ENCODE measurements around the gene GRIN1. TPM values are rescaled to one million over a fixed set of nuclear protein-coding genes. Genes with fewer than 3 reads are reported as not detected.
A peak's percentile ranks its signal among the peaks of the same experiment; 100 is the strongest.

The GRIN1 gene
- total and polyA plus RNA-seq, 2 of the 8 experiments (the other 6 are each of a cell fraction or from before 2014, with no cell fraction given) = 0.48 to 2.1 TPM

- H2AFZ ChIP-seq (ENCODE audit: low read length) = no peak overlapping the region
- H3K56ac ChIP-seq (replicated peaks; ENCODE audit: insufficient read length, low read depth, low read length) = no peak overlapping the region
- H3K79me2 ChIP-seq (ENCODE audit: control insufficient read depth in 1 of 2, insufficient read depth in 2 of 2, low read length in 2 of 2) = no peaks in the 10 kb centered on the region
- no peak overlapping the region for H3K23ac ChIP-seq (ENCODE audit: insufficient read length)
- DNase-seq (ENCODE audit: low read depth in 1 of 2, low spot score in 2 of 2) = peak in 1 of 2 experiments; percentile 66
- no peaks in the 10 kb centered on the region for H3K79me1 ChIP-seq (ENCODE audit: low read depth, low read length)
- H2AK5ac ChIP-seq (ENCODE audit: low read depth, low read length) = 0 out of 2 replicates have a peak overlapping the region, but pooled peaks have one; percentile 9
- no peaks in the 10 kb centered on the region; a peak in 1 of 8 replicates for H3K36me3 ChIP-seq (ENCODE audit: control insufficient read depth in 2 of 4, insufficient read depth in 4 of 4, low read length in 3 of 4)
- H3K9ac ChIP-seq (replicated peaks in 1 of 4; ENCODE audit: extremely low read depth in 1 of 4, low read depth in 3 of 4, low read length in 3 of 4) = no peak overlapping the region
- H2BK15ac ChIP-seq (ENCODE audit: low read length) = no peak overlapping the region
- WGBS, 2 experiments (ENCODE audit: extremely low coverage in 1 of 2, insufficient coverage in 1 of 2, insufficient read length in 1 of 2, insufficient replicate concordance in 2 of 2, low coverage in 1 of 2, low lambda C conversion rate in 2 of 2, missing lambda C conversion rate in 1 of 2) = 70% methylated on average over 12 of the region's 66 CpGs; no CpG with 5 or more reads in 1 of the 2 experiments
- no peaks in the 10 kb centered on the region for H3K9me3 ChIP-seq (ENCODE audit: insufficient read depth in 2 of 2, low read depth in 1 of 2, low read length in 1 of 2)
- no peak overlapping the region for H4K5ac ChIP-seq (ENCODE audit: insufficient read length, low read depth, low read length)
- no peak overlapping the region; the same call in 1 of the 2 replicates for H3K18ac ChIP-seq (ENCODE audit: extremely low read depth, low read length)
- no peak overlapping the region for H2BK20ac ChIP-seq (ENCODE audit: low read length)
- H4K91ac ChIP-seq (replicated peaks; ENCODE audit: insufficient read length, low read length) = no peak overlapping the region
- no peak overlapping the region for H3K14ac ChIP-seq (ENCODE audit: insufficient read length)
- no peak overlapping the region for H2BK5ac ChIP-seq (ENCODE audit: low read depth, low read length)
- ChIA-PET POLR2A (ENCODE audit: partially characterized antibody) (interaction anchor here (0.6 to 1.3 kb wide), 9 partner anchors 13 to 131 kb away, joined by 3 to 4 read pairs (median 3); partner anchors contain the start of gene SSNA1), CTCF (ENCODE audit: partially characterized antibody) (interaction anchor here (0.5 to 2.1 kb wide), 13 partner anchors 10 to 120 kb away, joined by 3 to 8 read pairs (median 3); partner anchors contain the start of genes NPDC1 and SAPCD2)
- no peak overlapping the region for H3K27ac ChIP-seq (ENCODE audit: low read depth, low read length)
- no peak overlapping the region; a peak in 1 of 8 replicates for H3K4me3 ChIP-seq (ENCODE audit: extremely low read depth in 1 of 4, insufficient read depth in 2 of 4, low read depth in 3 of 4, low read length in 4 of 4)
- FAIRE-seq = no peak
- peaks cover 0 to 4% of the 10 kb centered on the region in 2 experiments for H4K20me1 ChIP-seq (replicated peaks in 1 of 2; ENCODE audit: control insufficient read depth in 1 of 2, insufficient read depth in 2 of 2, low read length in 2 of 2)
- no peak overlapping the region for H2BK12ac ChIP-seq (ENCODE audit: low read depth, low read length)
- peak overlapping the region; percentile 33 to 50; a peak in 2 of 4 replicates for H3K4me2 ChIP-seq (ENCODE audit: insufficient read depth in 1 of 2, low read depth in 2 of 2, low read length in 2 of 2)
- H3K4me1 ChIP-seq (replicated peaks in 1 of 4; ENCODE audit: control insufficient read depth in 3 of 4, insufficient read depth in 4 of 4, low read length in 3 of 4) = peaks cover 0 to 7% (median under 1%) of the 10 kb centered on the region in 4 experiments; a peak in 3 of 7 replicates
- no peak overlapping the region for H4K8ac ChIP-seq (ENCODE audit: extremely low read depth, insufficient read depth, low read length)
- H3K27me3 ChIP-seq (replicated peaks in 1 of 4; ENCODE audit: control insufficient read depth in 3 of 4, extremely low read depth in 1 of 4, insufficient read depth in 3 of 4, low read length in 3 of 4) = peaks cover 15 to 36% (median 30%) of the 10 kb centered on the region in 4 experiments
- no peak overlapping the region for H3K4ac ChIP-seq (replicated peaks; ENCODE audit: insufficient read length, low read depth, low read length)
- no peak overlapping the region for H2BK120ac ChIP-seq (replicated peaks; ENCODE audit: low read depth, low read length)
- peaks cover 3% of the 10 kb centered on the region; the same call in 1 of the 2 replicates for H3K23me2 ChIP-seq (ENCODE audit: low read depth, low read length)
- no peak for TF ChIP-seq CTBP2 (IDR thresholded peaks at IDR 0.05; ENCODE audit: borderline replicate concordance, insufficient read depth, insufficient read length, low read length)
- peak; percentile 74; the same call in 1 of the 2 replicates for TF ChIP-seq GABPA (IDR thresholded peaks at IDR 0.05; ENCODE audit: borderline replicate concordance, insufficient read depth, low read length)
- TF ChIP-seq CTCF (IDR thresholded peaks at IDR 0.05; ENCODE audit: control extremely low read depth in 1 of 3, insufficient read depth in 1 of 3, low read depth in 1 of 3, low read length in 3 of 3) = peak in 1 of 3 experiments; percentile 35; a peak in 1 of 4 replicates
- no peak for TF ChIP-seq EP300 (IDR thresholded peaks at IDR 0.05; ENCODE audit: borderline replicate concordance in 1 of 2, low read depth in 2 of 2, low read length in 2 of 2)
- TF ChIP-seq ASH2L (IDR thresholded peaks at IDR 0.05; ENCODE audit: low read length) = no peak
- TF ChIP-seq TAF1 (IDR thresholded peaks at IDR 0.05; ENCODE audit: low read depth, low read length) = no peak
- TF ChIP-seq ATF3 (IDR thresholded peaks at IDR 0.05; ENCODE audit: insufficient read depth, low read depth, low read length) = no peak
Observed at GRCh38 chr9:137113385-137114159, 25.4 kb upstream of the GRIN1 start.

Data from H1 (cell line).